NCI-H2227 treated with DMSO at 0.1 percent for 48 hours (cell line): ENCODE measurements around the gene PLD1.

ENCODE experiments used
- DNase-seq: peaks from one replicate; lab custom pipeline; 2025; lab: John Stamatoyannopoulos, UW

Gene PLD1

GRCh38 chr3:171745577-171746319 lies 64.5 kb downstream of the PLD1 start:
- no peak for DNase-seq

GRCh38 chr3:171744158-171744741 lies 66.0 kb downstream of the PLD1 start:
- no peak for DNase-seq

GRCh38 chr3:171743327-171744157 lies 66.7 kb downstream of the PLD1 start:
- DNase-seq, result no peak

GRCh38 chr3:171741377-171741776 lies 68.9 kb downstream of the PLD1 start:
- no peak for DNase-seq

- DNase-seq, result no peak
These were observed 73.7 kb downstream of the PLD1 start for GRCh38 chr3:171736556-171736955.

GRCh38 chr3:171733561-171733960 lies 76.7 kb downstream of the PLD1 start:
- no peak for DNase-seq

GRCh38 chr3:171732756-171733155 lies 77.5 kb downstream of the PLD1 start:
- no peak for DNase-seq

GRCh38 chr3:171731691-171732090 lies 78.6 kb downstream of the PLD1 start:
- no peak for DNase-seq

- DNase-seq, result no peak
These were observed 80.6 kb downstream of the PLD1 start for GRCh38 chr3:171729452-171730334.

- DNase-seq, result no peak
These were observed 83.0 kb downstream of the PLD1 start for GRCh38 chr3:171727288-171727687.

- DNase-seq, result no peak
These were observed 91.6 kb downstream of the PLD1 start for GRCh38 chr3:171718493-171719185.

GRCh38 chr3:171715155-171715554 lies 95.1 kb downstream of the PLD1 start:
- no peak for DNase-seq

GRCh38 chr3:171712171-171712938 lies 97.9 kb downstream of the PLD1 start:
- no peak for DNase-seq

GRCh38 chr3:171711461-171712170 lies 98.7 kb downstream of the PLD1 start:
- no peak for DNase-seq

- no peak for DNase-seq
These were observed 99.9 kb downstream of the PLD1 start for GRCh38 chr3:171710359-171710758.

GRCh38 chr3:171704814-171705213 lies 105.5 kb downstream of the PLD1 start:
- DNase-seq, result no peak

GRCh38 chr3:171704002-171704401 lies 106.3 kb downstream of the PLD1 start:
- DNase-seq, result no peak

- no peak for DNase-seq
These were observed 107.1 kb downstream of the PLD1 start for GRCh38 chr3:171703144-171703543.

GRCh38 chr3:171700653-171701052 lies 109.6 kb downstream of the PLD1 start:
- no peak for DNase-seq

GRCh38 chr3:171700157-171700556 lies 110.1 kb downstream of the PLD1 start:
- DNase-seq, result no peak
